K562 (cell line): ENCODE data around the gene MBNL2. TPM values are rescaled to one million over a fixed set of nuclear protein-coding genes. Genes with fewer than 3 reads are reported as not detected.

Experiments used
- ASH1L ChIP-seq: fragments of 450-650 bp; IDR thresholded peaks from 2 replicates; pipeline ENCODE4 v1.6.1; 2018; ENCODE audit warnings: borderline replicate concordance, mild to moderate bottlenecking, low read depth; ENCODE audit not compliant: partially characterized antibody
- E2F3 ChIP-seq: fragments of 250-450 bp; sonication (Bioruptor Pico); IDR thresholded peaks from 2 replicates; pipeline ENCODE4 v1.4.0; 2020; ENCODE audit warnings: mild to moderate bottlenecking
- ETS2 ChIP-seq: IDR thresholded peaks from 2 replicates; pipeline ENCODE4 v1.6.1; 2016; ENCODE audit warnings: borderline replicate concordance, missing genetic modification characterization, mild to moderate bottlenecking, moderate library complexity, missing compliant biosample characterization; ENCODE audit not compliant: poor library complexity, severe bottlenecking
- FOXJ2 ChIP-seq: fragments of 200-800 bp; sonication (Bioruptor generic); IDR thresholded peaks from 2 replicates; pipeline ENCODE4 v1.6.1; 2016; ENCODE audit warnings: missing genetic modification characterization, missing compliant biosample characterization
- FOXJ3 ChIP-seq: sonication (generic); formaldehyde crosslinking; IDR thresholded peaks from 2 replicates; pipeline ENCODE4 v1.4.0; 2020; ENCODE audit warnings: mild to moderate bottlenecking, missing genetic modification reagents
- FOXP1 ChIP-seq: sonication (generic); formaldehyde crosslinking; IDR thresholded peaks from 2 replicates; pipeline ENCODE4 v1.8.0; 2022; ENCODE audit warnings: mild to moderate bottlenecking, missing genetic modification reagents
- GABPA ChIP-seq: fragments of 200-800 bp; sonication (Bioruptor generic); conservative IDR thresholded peaks from 2 replicates; pipeline ENCODE4 v1.6.1; 2016; ENCODE audit warnings: low read depth, missing genetic modification characterization, missing compliant biosample characterization
- GATAD2A ChIP-seq: fragments of 450-650 bp; IDR thresholded peaks from 2 replicates; pipeline ENCODE4 v1.6.1; 2017
- JUND ChIP-seq, 2 experiments: IDR thresholded peaks; 2 replicates in 1 of 2; 3 replicates in 1 of 2; pipeline ENCODE4 v1.6.1; 2011; ENCODE audit warnings: borderline replicate concordance in 2 of 2, low read depth in 2 of 2, low read length in 2 of 2, improper control_type of control experiment in 1 of 2, missing biosample characterization in 1 of 2, missing genetic modification characterization in 1 of 2, missing genetic modification reagents in 1 of 2
- KDM1A ChIP-seq, 2 experiments: fragments of 450-650 bp; IDR thresholded peaks; 2 replicates each; pipeline ENCODE4 v1.6.1; 2016; ENCODE audit warnings: mild to moderate bottlenecking in 2 of 2
- KLF1 ChIP-seq: fragments of 450-650 bp; IDR thresholded peaks from 2 replicates; pipeline ENCODE4 v1.6.1; 2016; ENCODE audit warnings: missing genetic modification characterization, missing compliant biosample characterization
- MED1 ChIP-seq: sonication (generic); formaldehyde crosslinking; IDR thresholded peaks from 2 replicates; pipeline ENCODE4 v1.8.1; 2023; ENCODE audit warnings: missing genetic modification reagents, borderline replicate concordance
- MEF2D ChIP-seq: conservative IDR thresholded peaks from 2 replicates; pipeline ENCODE4 v1.6.1; 2016; ENCODE audit warnings: low read depth, missing genetic modification characterization, missing compliant biosample characterization
- NFYB ChIP-seq: IDR thresholded peaks from 2 replicates; pipeline ENCODE4 v1.6.1; 2011; ENCODE audit warnings: mild to moderate bottlenecking, moderate library complexity; ENCODE audit not compliant: insufficient read length; ENCODE audit errors: extremely low read depth
- NONO ChIP-seq, 2 experiments: fragments of 200-400 bp in 1 of 2; fragments of 450-650 bp in 1 of 2; formaldehyde crosslinking in 1 of 2; IDR thresholded peaks; 2 replicates each; pipeline ENCODE4 v1.6.1; 2017; ENCODE audit warnings: low read depth in 2 of 2, mild to moderate bottlenecking in 2 of 2, moderate library complexity in 2 of 2, low read length in 1 of 2
- RBM15 ChIP-seq: fragments of 200-400 bp; formaldehyde crosslinking; IDR thresholded peaks from 2 replicates; pipeline ENCODE4 v1.6.1; 2018; ENCODE audit warnings: mild to moderate bottlenecking, low read length, moderate library complexity; ENCODE audit not compliant: insufficient read depth
- SRF ChIP-seq, 2 experiments: fragments of 250-450, 450-650 bp in 1 of 2; sonication (Bioruptor Pico) in 1 of 2; sonication (generic) in 1 of 2; formaldehyde crosslinking; IDR thresholded peaks; 2 replicates each; pipeline versions ENCODE4 v1.5.0 to v1.5.1; 2020 to 2022; ENCODE audit warnings: mild to moderate bottlenecking in 1 of 2, missing genetic modification reagents in 1 of 2
- THAP7 ChIP-seq: fragments of 250-450 bp; sonication (Bioruptor Pico); IDR thresholded peaks from 2 replicates; pipeline ENCODE4 v1.5.0; 2021
- TSC22D4 ChIP-seq: fragments of 450-650 bp; IDR thresholded peaks from 2 replicates; pipeline ENCODE4 v1.6.1; 2016; ENCODE audit warnings: missing genetic modification characterization, missing biosample characterization, control low read depth
- ZNF143 ChIP-seq: sonication (generic); formaldehyde crosslinking; IDR thresholded peaks from 2 replicates; pipeline ENCODE4 v1.9.0; 2022; ENCODE audit warnings: mild to moderate bottlenecking, missing genetic modification reagents
- ZNF609 ChIP-seq: sonication (generic); formaldehyde crosslinking; IDR thresholded peaks from 2 replicates; pipeline ENCODE4 v1.8.1; 2023; ENCODE audit warnings: missing genetic modification reagents, mild to moderate bottlenecking, borderline replicate concordance
- ZSCAN32 ChIP-seq: fragments of 450-650 bp; formaldehyde crosslinking; IDR thresholded peaks from 2 replicates; pipeline ENCODE4 v1.4.0; 2020; ENCODE audit warnings: mild to moderate bottlenecking, moderate library complexity
- polyA plus RNA-seq, 8 experiments: library from polyadenylated mRNA; depleted of rRNA in 4 of 8; stranded (reverse) in 5 of 8; unstranded in 3 of 8; fragments of >200 nt; fragmentation: Nextera tagmentation in 2 of 8; fragmentation: Illumina TruSeq in 1 of 8; extraction: Ambion mirVana in 2 of 8; extraction: Trizol in 1 of 8; gene quantifications; 2 replicates each; pipeline versions ENCODE4 v1.2.1 to v1.2.3, GENCODE V29; 2011 to 2014; ENCODE audit warnings: inconsistent platforms in 1 of 8, missing spikeins in 1 of 8
- total RNA-seq, 7 experiments: library from RNA; depleted of rRNA in 6 of 7; stranded (reverse); fragments of >200 nt in 6 of 7; fragmentation: Illumina TruSeq in 2 of 7; extraction: Trizol in 2 of 7; gene quantifications; 2 replicates each; pipeline versions ENCODE4 v1.2.1 to v1.2.3, GENCODE V29; 2011 to 2021; ENCODE audit warnings: low replicate concordance in 1 of 7

Gene MBNL2
- total and polyA plus RNA-seq, 9 of the 15 experiments (the other 6 are each of a cell fraction or from before 2014, with no cell fraction given): 7.0 to 24.8 (median 13.8) TPM

GRCh38 chr13:97256343-97256783 is 34.2 kb downstream of the MBNL2 start (continued):
- 0 out of 4 replicates have a peak, but pooled peaks of 1 of the 2 experiments have one; percentile 20 for TF ChIP-seq NONO (IDR thresholded peaks at IDR 0.05; ENCODE audit: low read depth in 2 of 2, low read length in 1 of 2)
- TF ChIP-seq KLF1: no peak
- no peak for TF ChIP-seq E2F3 (CRISPR knock-in tag)
- peak; percentile 47; the same call in 1 of the 2 replicates for TF ChIP-seq MEF2D (tag)
- TF ChIP-seq SRF (CRISPR knock-in tag; IDR thresholded peaks at IDR 0.05): no peak
- no peak for TF ChIP-seq ASH1L
- no peak for TF ChIP-seq GABPA (tag)
- TF ChIP-seq ETS2 (tag): no peak
- TF ChIP-seq GATAD2A: peak; percentile 29; the same call in 1 of the 2 replicates
- TF ChIP-seq ZNF143 (CRISPR knock-in tag): no peak
- TF ChIP-seq FOXJ2: peak; percentile 51; the same call in 1 of the 2 replicates
- TF ChIP-seq THAP7 (CRISPR knock-in tag): no peak
- no peak for TF ChIP-seq TSC22D4 (tag)
- TF ChIP-seq MED1 (CRISPR knock-in tag): no peak
- no peak for TF ChIP-seq FOXP1 (CRISPR knock-in tag)
- TF ChIP-seq RBM15: no peak
- TF ChIP-seq ZSCAN32 (CRISPR knock-in tag): no peak
- TF ChIP-seq FOXJ3: no peak
- no peak for TF ChIP-seq NFYB
- peak; percentile 37 to 58; a peak in 2 of 4 replicates for TF ChIP-seq KDM1A (IDR thresholded peaks at IDR 0.05)
- TF ChIP-seq ZNF609: no peak
- TF ChIP-seq JUND (IDR thresholded peaks at IDR 0.05; ENCODE audit: borderline replicate concordance, low read depth, low read length): peak; percentile 98
- peak; percentile 97 for TF ChIP-seq JUND (tag; IDR thresholded peaks at IDR 0.05; ENCODE audit: borderline replicate concordance, low read depth, low read length)
